ENCODE data around the gene CAB39.

The CAB39 gene

DNA sequence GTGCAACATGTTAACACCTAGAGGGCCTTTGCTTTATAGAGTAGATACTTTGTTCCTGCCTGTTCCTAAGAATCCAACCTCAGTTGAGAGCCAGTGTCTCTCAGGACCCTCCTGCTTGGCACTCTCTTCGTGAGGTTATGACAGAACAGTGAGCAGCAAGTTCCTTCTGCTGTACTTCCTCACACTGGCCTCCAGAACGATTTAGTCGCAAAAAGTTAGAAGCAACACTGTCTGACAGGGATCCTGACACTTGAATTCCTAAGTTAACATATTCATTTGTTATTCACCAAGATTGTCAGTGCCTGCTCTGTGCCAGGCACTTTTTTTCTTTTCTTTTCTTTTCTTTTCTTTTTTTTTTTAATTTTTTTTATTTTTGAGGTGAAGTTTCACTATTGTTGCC is 95.1 kb downstream of the CAB39 start:
- TF ChIP-seq, protein P1, sequence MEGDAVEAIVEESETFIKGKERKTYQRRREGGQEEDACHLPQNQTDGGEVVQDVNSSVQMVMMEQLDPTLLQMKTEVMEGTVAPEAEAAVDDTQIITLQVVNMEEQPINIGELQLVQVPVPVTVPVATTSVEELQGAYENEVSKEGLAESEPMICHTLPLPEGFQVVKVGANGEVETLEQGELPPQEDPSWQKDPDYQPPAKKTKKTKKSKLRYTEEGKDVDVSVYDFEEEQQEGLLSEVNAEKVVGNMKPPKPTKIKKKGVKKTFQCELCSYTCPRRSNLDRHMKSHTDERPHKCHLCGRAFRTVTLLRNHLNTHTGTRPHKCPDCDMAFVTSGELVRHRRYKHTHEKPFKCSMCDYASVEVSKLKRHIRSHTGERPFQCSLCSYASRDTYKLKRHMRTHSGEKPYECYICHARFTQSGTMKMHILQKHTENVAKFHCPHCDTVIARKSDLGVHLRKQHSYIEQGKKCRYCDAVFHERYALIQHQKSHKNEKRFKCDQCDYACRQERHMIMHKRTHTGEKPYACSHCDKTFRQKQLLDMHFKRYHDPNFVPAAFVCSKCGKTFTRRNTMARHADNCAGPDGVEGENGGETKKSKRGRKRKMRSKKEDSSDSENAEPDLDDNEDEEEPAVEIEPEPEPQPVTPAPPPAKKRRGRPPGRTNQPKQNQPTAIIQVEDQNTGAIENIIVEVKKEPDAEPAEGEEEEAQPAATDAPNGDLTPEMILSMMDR (IDR thresholded peaks at IDR 0.05): no peak
- TF ChIP-seq ZFX (IDR thresholded peaks at IDR 0.05; ENCODE audit: borderline replicate concordance): no peak
- H3K27ac ChIP-seq: no peak overlapping the region

DNA sequence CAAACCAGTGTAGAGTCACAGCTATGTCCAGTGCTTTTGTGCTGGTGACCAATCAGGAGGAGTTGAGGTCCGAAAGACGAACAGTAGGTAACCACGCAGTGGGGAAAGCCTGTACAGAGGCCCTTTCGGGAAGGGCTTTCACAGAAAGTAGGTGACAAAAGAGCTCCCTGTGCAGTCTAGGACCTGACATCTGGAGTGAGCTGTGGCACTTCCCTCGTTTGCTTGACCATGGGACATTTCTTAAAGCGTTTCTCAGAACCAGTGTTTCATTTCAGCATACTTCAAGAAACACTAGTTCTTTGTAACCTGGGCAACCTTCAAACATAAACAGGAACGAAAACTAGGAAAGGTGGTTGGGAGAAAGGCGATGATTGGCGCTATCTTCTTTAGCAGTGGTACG is 96.4 kb downstream of the CAB39 start:
- TF ChIP-seq ZFX (IDR thresholded peaks at IDR 0.05; ENCODE audit: borderline replicate concordance): no peak
- TF ChIP-seq, protein P1 (IDR thresholded peaks at IDR 0.05): no peak
- no peak overlapping the region for H3K27ac ChIP-seq

DNA sequence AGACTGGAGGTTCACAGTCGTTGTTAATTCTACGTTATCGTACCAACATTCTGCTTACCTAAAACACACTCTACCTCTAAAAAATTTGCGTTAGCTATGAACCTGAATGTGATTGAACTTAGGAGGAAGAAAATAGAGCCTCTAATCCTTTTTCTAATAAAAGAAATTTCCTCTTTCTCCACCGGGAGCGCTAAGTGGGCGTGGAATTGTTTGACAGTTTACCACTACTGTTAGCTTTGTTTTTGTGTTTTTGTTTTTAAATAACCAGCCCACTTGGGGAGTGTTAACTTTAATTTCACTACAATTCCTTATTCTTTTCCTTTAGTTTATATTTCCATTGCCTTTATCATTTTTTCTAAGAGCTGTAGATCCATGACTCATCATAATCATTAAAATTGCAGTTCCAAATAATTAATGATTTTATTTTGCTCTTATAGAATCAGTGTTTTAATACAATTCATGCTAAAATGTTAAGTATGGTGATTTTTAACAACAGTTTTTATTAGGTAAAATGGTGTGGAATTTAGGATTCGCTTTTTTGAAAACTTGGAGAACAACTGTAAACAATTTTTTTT is 97.1 kb downstream of the CAB39 start:
- no peak overlapping the region for H3K27ac ChIP-seq
- TF ChIP-seq, protein P1 (IDR thresholded peaks at IDR 0.05): peak; percentile 72
- no peak for TF ChIP-seq ZFX (IDR thresholded peaks at IDR 0.05; ENCODE audit: borderline replicate concordance)

DNA sequence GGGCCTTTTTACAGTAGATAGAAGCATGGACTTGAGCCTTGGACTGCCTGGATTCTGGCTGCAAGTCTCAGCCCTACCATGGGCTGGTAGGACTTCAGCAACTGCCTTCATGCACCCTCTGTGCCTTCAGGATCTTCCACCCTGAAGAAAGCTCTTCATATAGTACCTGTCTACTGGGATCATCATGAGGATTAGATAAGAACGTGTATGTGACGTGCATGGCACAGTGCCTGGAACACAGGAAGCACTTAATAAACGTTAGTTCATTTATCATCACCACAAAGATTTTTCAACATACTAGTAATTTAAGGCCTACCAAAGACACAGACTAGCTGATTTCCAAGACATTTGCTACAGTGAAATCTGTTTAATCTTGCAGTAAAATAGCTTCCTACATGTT is 98.9 kb downstream of the CAB39 start:
- no peak overlapping the region for H3K27ac ChIP-seq
- TF ChIP-seq, protein P1 (IDR thresholded peaks at IDR 0.05): no peak

DNA sequence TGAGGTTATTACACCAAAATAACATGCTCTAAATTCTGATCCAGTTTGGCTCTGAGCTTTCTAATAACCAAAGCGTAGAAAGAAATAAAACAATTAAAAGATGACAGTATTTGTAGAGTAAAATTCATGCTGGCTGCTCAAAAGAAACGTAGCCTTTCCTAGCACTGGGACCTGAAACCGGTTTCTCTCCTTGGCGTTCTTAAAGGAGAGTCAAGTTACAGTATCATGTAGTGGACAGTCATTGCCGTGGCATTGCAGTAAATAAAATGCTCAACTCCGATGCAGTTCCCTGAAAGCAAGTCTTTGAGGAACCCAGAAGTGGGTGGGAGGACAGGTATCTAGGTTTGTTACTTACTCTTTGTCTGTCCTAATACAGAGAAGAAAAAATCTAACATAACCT is 99.4 kb downstream of the CAB39 start:
- H3K27ac ChIP-seq: no peak overlapping the region
- TF ChIP-seq ZFX (IDR thresholded peaks at IDR 0.05; ENCODE audit: borderline replicate concordance): no peak

DNA sequence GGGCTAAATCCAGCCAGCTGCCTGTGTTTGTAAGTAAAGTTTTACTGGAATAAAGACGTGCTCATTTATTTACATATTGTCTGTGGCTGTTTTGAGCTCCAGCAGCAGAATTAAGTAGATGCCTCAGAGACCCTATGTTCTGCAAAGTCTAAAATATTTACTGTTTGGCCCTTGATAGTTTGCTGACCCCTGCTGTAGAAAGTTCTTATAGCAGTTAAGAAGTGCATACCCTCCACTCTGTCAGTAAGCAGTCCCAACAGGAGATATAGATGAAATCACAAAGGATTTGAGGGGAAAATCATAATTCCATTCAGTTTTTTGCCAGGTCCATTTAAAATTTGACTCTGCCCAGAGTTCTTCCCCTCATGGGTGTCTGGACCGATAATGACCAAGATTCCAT is 102.0 kb downstream of the CAB39 start:
- no peak overlapping the region for H3K27ac ChIP-seq
- TF ChIP-seq, protein P1 (IDR thresholded peaks at IDR 0.05): peak; percentile 55
- no peak for TF ChIP-seq ZFX (IDR thresholded peaks at IDR 0.05; ENCODE audit: borderline replicate concordance)

DNA sequence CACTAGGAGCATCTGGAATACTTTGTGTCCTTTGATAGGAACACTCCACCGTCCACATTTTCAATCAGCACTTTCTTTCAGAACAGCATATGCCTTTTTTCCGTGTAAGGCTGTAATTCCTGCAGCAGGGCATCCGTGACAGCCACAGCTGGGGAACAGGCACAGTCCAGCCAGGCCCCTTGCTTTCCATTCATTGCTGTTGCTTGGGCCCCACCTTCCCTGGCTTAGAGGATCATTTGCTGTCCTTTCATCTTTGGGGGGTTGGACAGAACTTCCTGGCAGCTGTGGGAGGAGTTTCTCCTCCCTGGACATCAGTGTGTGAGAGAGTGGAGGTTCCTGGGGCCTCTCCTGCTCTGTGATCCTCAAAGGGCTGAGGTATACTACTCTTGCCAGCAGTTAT is 102.4 kb downstream of the CAB39 start:
- H3K27ac ChIP-seq: no peak overlapping the region
- TF ChIP-seq, protein P1 (IDR thresholded peaks at IDR 0.05): no peak
- TF ChIP-seq ZFX (IDR thresholded peaks at IDR 0.05; ENCODE audit: borderline replicate concordance): no peak

DNA sequence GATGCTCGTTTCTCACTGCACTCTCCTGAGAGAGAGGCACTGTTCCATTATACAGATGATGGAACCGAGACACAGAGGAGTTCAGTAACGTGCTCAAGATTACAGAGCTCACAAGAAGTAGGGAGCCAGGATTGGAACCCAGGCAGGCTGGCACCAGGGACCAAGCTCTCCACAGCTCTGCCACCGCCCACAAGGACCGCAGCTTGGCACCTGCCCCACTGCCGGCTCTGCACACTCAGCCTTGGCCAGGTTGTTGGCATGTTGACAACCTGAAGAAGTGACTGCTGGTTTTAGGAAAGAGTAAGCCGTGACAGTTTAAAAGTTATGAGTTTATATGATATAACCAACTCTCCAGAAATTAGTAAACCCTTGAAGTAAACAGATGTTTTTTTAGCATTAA is 104.1 kb downstream of the CAB39 start:
- TF ChIP-seq ZFX (IDR thresholded peaks at IDR 0.05; ENCODE audit: borderline replicate concordance): no peak
- TF ChIP-seq, protein P1 (IDR thresholded peaks at IDR 0.05): no peak
- H3K27ac ChIP-seq: no peak overlapping the region
